ENCODE measurements around the gene HIBADH.

DNA sequence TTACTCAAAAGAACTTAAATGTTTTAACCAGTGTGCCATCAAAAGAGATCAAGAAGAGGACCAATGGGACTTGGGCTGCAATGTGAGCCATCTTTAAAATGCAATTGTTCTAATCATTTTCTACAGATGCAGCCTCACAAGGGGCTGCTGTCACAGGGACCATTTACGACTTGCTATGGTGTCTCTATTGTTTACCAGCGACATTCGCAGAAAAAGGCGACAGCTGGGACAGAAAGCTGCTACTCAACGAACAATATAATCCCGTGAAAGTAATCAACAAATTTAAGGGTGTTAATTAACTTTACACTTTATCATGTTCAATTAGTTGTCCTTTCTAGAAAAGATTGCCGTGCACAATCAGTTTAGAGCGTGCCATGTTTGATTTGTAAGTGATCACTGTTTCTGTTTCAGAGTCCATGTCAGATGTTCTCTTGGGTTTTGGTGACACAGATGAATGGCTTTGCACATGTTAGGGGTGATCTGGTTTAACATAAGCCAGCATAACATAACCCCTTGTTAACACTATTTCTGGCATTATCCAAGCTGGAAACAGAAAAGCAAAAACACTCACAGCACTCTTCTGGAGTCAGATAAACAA lies 110.8 kb downstream of the HIBADH start:
- TF ChIP-seq ZFP30 (CRISPR knock-in tag; IDR thresholded peaks at IDR 0.05) (no peak), ARNTL (CRISPR knock-in tag; IDR thresholded peaks at IDR 0.05; ENCODE audit: borderline replicate concordance, low read depth) (no peak), CREB5 (CRISPR knock-in tag; IDR thresholded peaks at IDR 0.05; ENCODE audit: low read depth) (no peak), BACH2 (CRISPR knock-in tag; IDR thresholded peaks at IDR 0.05; ENCODE audit: borderline replicate concordance) (no peak), ISL1 (CRISPR knock-in tag; IDR thresholded peaks at IDR 0.05) (no peak), ZC3H10 (CRISPR knock-in tag; IDR thresholded peaks at IDR 0.05) (no peak), GLIS3 (CRISPR knock-in tag; IDR thresholded peaks at IDR 0.05) (no peak), TCF4 (CRISPR knock-in tag; IDR thresholded peaks at IDR 0.05; ENCODE audit: borderline replicate concordance) (no peak), ZFP3 (CRISPR knock-in tag; IDR thresholded peaks at IDR 0.05) (no peak), ZNF8 (CRISPR knock-in tag; IDR thresholded peaks at IDR 0.05) (no peak), ESRRG (CRISPR knock-in tag; IDR thresholded peaks at IDR 0.05) (no peak), ZNF70 (CRISPR knock-in tag; IDR thresholded peaks at IDR 0.05) (no peak), RARB (CRISPR knock-in tag; IDR thresholded peaks at IDR 0.05) (no peak)

Measured in SK-N-SH treated with all-trans-retinoic acid at 6 μM for 48 hours (cell line).